Mesendoderm (in vitro differentiated cells): ENCODE results near the gene PPAN.

Source experiments
- DNase-seq: peaks from one replicate; pipeline ENCODE4 v3.0.0; 2013
- H2AK5ac ChIP-seq: 2 replicates; pipeline ENCODE4 v1.6.1; 2013; ENCODE audit warnings: low read length, inconsistent platforms
- H2BK120ac ChIP-seq: 2 replicates; pipeline ENCODE4 v1.6.1; 2013; ENCODE audit warnings: low read depth, mild to moderate bottlenecking, low read length, moderate library complexity, mixed read lengths
- H2BK15ac ChIP-seq: replicated peaks from 2 replicates; pipeline ENCODE4 v1.6.1; 2013; ENCODE audit warnings: low read depth, mild to moderate bottlenecking, moderate library complexity
- H2BK5ac ChIP-seq: 2 replicates; pipeline ENCODE4 v1.6.1; 2013; ENCODE audit warnings: low read length, inconsistent platforms
- H3K18ac ChIP-seq: 2 replicates; pipeline ENCODE4 v1.6.1; 2013; ENCODE audit warnings: mild to moderate bottlenecking, low read length, mixed read lengths
- H3K23ac ChIP-seq: one replicate; pipeline ENCODE4 v1.6.1; 2013; ENCODE audit warnings: low read length
- H3K27ac ChIP-seq: 2 replicates; pipeline ENCODE4 v1.5.1; 2013; ENCODE audit warnings: low read depth, mild to moderate bottlenecking, inconsistent platforms, low read length, moderate library complexity
- H3K27me3 ChIP-seq: 2 replicates; pipeline ENCODE4 v1.6.1; 2013; ENCODE audit warnings: low read length, control low read depth, mild to moderate bottlenecking, inconsistent platforms; ENCODE audit not compliant: insufficient read depth, poor library complexity
- H3K36me3 ChIP-seq: 2 replicates; pipeline ENCODE4 v1.6.1; 2013; ENCODE audit warnings: low read length, inconsistent platforms; ENCODE audit not compliant: control insufficient read depth, insufficient read depth
- H3K4ac ChIP-seq: one replicate; pipeline ENCODE4 v1.6.1; 2013; ENCODE audit warnings: low read depth, mild to moderate bottlenecking, low read length, moderate library complexity
- H3K4me1 ChIP-seq: 2 replicates; pipeline ENCODE4 v1.6.1; 2013; ENCODE audit warnings: low read depth, low read length, inconsistent platforms; ENCODE audit not compliant: control insufficient read depth
- H3K4me2 ChIP-seq: 2 replicates; pipeline ENCODE4 v1.6.1; 2013; ENCODE audit warnings: low read length
- H3K4me3 ChIP-seq: 2 replicates; pipeline ENCODE4 v1.5.1; 2013; ENCODE audit warnings: mild to moderate bottlenecking, low read length
- H3K56ac ChIP-seq: one replicate; pipeline ENCODE4 v1.6.1; 2013; ENCODE audit warnings: low read length
- H3K79me1 ChIP-seq: 2 replicates; pipeline ENCODE4 v1.6.1; 2013; ENCODE audit warnings: low read length, inconsistent platforms
- H3K79me2 ChIP-seq: 2 replicates; pipeline ENCODE4 v1.6.1; 2013; ENCODE audit warnings: mild to moderate bottlenecking, low read length; ENCODE audit not compliant: control insufficient read depth, insufficient read depth
- H3K9ac ChIP-seq: 2 replicates; pipeline ENCODE4 v1.6.1; 2013; ENCODE audit warnings: low read length, inconsistent platforms
- H4K5ac ChIP-seq: one replicate; pipeline ENCODE4 v1.6.1; 2013; ENCODE audit warnings: low read length
- H4K8ac ChIP-seq: one replicate; pipeline ENCODE4 v1.6.1; 2013; ENCODE audit warnings: low read depth, mild to moderate bottlenecking, control low read depth, low read length, moderate library complexity
- WGBS: extraction: QIAGEN DNeasy Blood & Tissue Kit; methylation state at CpG from one replicate; pipeline ENCODE4 v1.1.7; 2013; ENCODE audit warnings: low lambda C conversion rate, missing lambda C conversion rate; ENCODE audit not compliant: insufficient coverage; ENCODE audit errors: extremely low coverage; 5-methylcytosine and 5-hydroxymethylcytosine counted together

Gene PPAN

GRCh38 chr19:10126213-10126639 is 20.1 kb downstream of the PPAN start:
- Histone ChIP-seq H4K5ac (no peak overlapping the region), H3K27ac (no peak overlapping the region), H3K27me3 (no peaks in the 10 kb centered on the region), H3K4me3 (no peak overlapping the region), H2BK15ac (no peak overlapping the region), H4K8ac (no peak overlapping the region), H3K4me1 (no peaks in the 10 kb centered on the region), H3K36me3 (peaks cover 1% of the 10 kb centered on the region), H2BK5ac (no peak overlapping the region), H3K18ac (no peak overlapping the region), H3K23ac (no peak overlapping the region), H3K79me2 (no peaks in the 10 kb centered on the region), H3K79me1 (no peaks in the 10 kb centered on the region), H2AK5ac (no peak overlapping the region), H2BK120ac (no peak overlapping the region), H3K9ac (no peak overlapping the region), H3K4ac (no peak overlapping the region), H3K4me2 (no peak overlapping the region), H3K56ac (no peak overlapping the region)
- no CpG with 5 or more reads among the region's 4 CpGs for WGBS
- DNase-seq: no peak

- Histone ChIP-seq H3K27ac (no peak overlapping the region), H3K79me1 (no peaks in the 10 kb centered on the region), H3K4me2 (no peak overlapping the region), H2BK15ac (no peak overlapping the region), H2BK5ac (no peak overlapping the region), H3K9ac (no peak overlapping the region), H3K27me3 (no peaks in the 10 kb centered on the region), H3K23ac (no peak overlapping the region), H3K4me1 (no peaks in the 10 kb centered on the region), H4K5ac (no peak overlapping the region), H3K4ac (no peak overlapping the region), H3K18ac (no peak overlapping the region), H3K79me2 (no peaks in the 10 kb centered on the region), H2BK120ac (no peak overlapping the region), H4K8ac (no peak overlapping the region), H3K4me3 (no peak overlapping the region), H2AK5ac (no peak overlapping the region), H3K56ac (no peak overlapping the region), H3K36me3 (peaks cover 29% of the 10 kb centered on the region)
- WGBS: no CpG with 5 or more reads among the region's 7 CpGs
- no peak for DNase-seq
Measured at GRCh38 chr19:10132905-10133304, 26.7 kb downstream of the PPAN start.

- H3K23ac ChIP-seq: no peak overlapping the region
- H3K4me3 ChIP-seq: no peak overlapping the region
- H2BK15ac ChIP-seq: no peak overlapping the region
- H4K5ac ChIP-seq: no peak overlapping the region
- DNase-seq: no peak
- no peaks in the 10 kb centered on the region for H3K4me1 ChIP-seq
- H3K27me3 ChIP-seq: no peaks in the 10 kb centered on the region
- H3K9ac ChIP-seq: no peak overlapping the region
- H3K27ac ChIP-seq: no peak overlapping the region
- no peak overlapping the region for H2AK5ac ChIP-seq
- H3K79me1 ChIP-seq: no peaks in the 10 kb centered on the region
- H3K4ac ChIP-seq: no peak overlapping the region
- no peak overlapping the region for H2BK5ac ChIP-seq
- H3K18ac ChIP-seq: no peak overlapping the region
- no peak overlapping the region for H2BK120ac ChIP-seq
- no peak overlapping the region for H3K56ac ChIP-seq
- no peak overlapping the region for H3K4me2 ChIP-seq
- no CpG with 5 or more reads among the region's 11 CpGs for WGBS
- no peaks in the 10 kb centered on the region for H3K79me2 ChIP-seq
- peaks cover 36% of the 10 kb centered on the region for H3K36me3 ChIP-seq
- no peak overlapping the region for H4K8ac ChIP-seq
Measured at GRCh38 chr19:10133596-10133995, 27.4 kb downstream of the PPAN start.

- Histone ChIP-seq H3K27me3 (no peaks in the 10 kb centered on the region), H2BK15ac (no peak overlapping the region), H3K4me2 (no peak overlapping the region), H3K18ac (no peak overlapping the region), H3K4me3 (no peak overlapping the region), H2BK120ac (no peak overlapping the region), H3K79me1 (no peaks in the 10 kb centered on the region), H4K8ac (no peak overlapping the region), H3K36me3 (peaks cover 38% of the 10 kb centered on the region), H2BK5ac (no peak overlapping the region), H3K9ac (no peak overlapping the region), H3K56ac (no peak overlapping the region), H3K79me2 (no peaks in the 10 kb centered on the region), H2AK5ac (no peak overlapping the region), H3K4me1 (no peaks in the 10 kb centered on the region), H4K5ac (no peak overlapping the region), H3K27ac (no peak overlapping the region), H3K23ac (no peak overlapping the region), H3K4ac (no peak overlapping the region)
- WGBS: no CpG with 5 or more reads among the region's 9 CpGs
- no peak for DNase-seq
Measured at GRCh38 chr19:10134040-10134439, 27.9 kb downstream of the PPAN start.

GRCh38 chr19:10135551-10136334 is 29.6 kb downstream of the PPAN start:
- H3K4me1 ChIP-seq: no peaks in the 10 kb centered on the region
- H2BK120ac ChIP-seq: no peak overlapping the region
- no peak overlapping the region for H3K27ac ChIP-seq
- no peak overlapping the region for H3K18ac ChIP-seq
- no peak overlapping the region for H3K9ac ChIP-seq
- no peak overlapping the region for H2BK15ac ChIP-seq
- H3K56ac ChIP-seq: no peak overlapping the region
- no peak overlapping the region for H3K23ac ChIP-seq
- H3K79me2 ChIP-seq: no peaks in the 10 kb centered on the region
- no peak overlapping the region for H3K4me3 ChIP-seq
- no peak overlapping the region for H2BK5ac ChIP-seq
- H4K8ac ChIP-seq: no peak overlapping the region
- H3K36me3 ChIP-seq: peaks cover 38% of the 10 kb centered on the region
- no peak overlapping the region for H2AK5ac ChIP-seq
- whole genome bisulfite sequencing: no CpG with 5 or more reads among the region's 39 CpGs
- H3K4me2 ChIP-seq: no peak overlapping the region
- no peak overlapping the region for H3K4ac ChIP-seq
- no peak for DNase-seq
- H3K79me1 ChIP-seq: no peaks in the 10 kb centered on the region
- H3K27me3 ChIP-seq: no peaks in the 10 kb centered on the region
- no peak overlapping the region for H4K5ac ChIP-seq

- Histone ChIP-seq H4K5ac (no peak overlapping the region), H2AK5ac (no peak overlapping the region), H2BK5ac (no peak overlapping the region), H3K4me2 (no peak overlapping the region), H4K8ac (no peak overlapping the region), H3K36me3 (peaks cover 43% of the 10 kb centered on the region), H3K79me1 (no peaks in the 10 kb centered on the region), H2BK15ac (no peak overlapping the region), H3K18ac (no peak overlapping the region), H3K4me3 (no peak overlapping the region), H3K23ac (no peak overlapping the region), H3K9ac (no peak overlapping the region), H3K27ac (no peak overlapping the region), H3K56ac (no peak overlapping the region), H3K27me3 (no peaks in the 10 kb centered on the region), H3K4ac (no peak overlapping the region), H3K4me1 (no peaks in the 10 kb centered on the region), H3K79me2 (no peaks in the 10 kb centered on the region), H2BK120ac (no peak overlapping the region)
- no peak for DNase-seq
- no CpG with 5 or more reads among the region's 14 CpGs for WGBS
Measured at GRCh38 chr19:10136936-10137335, 30.8 kb downstream of the PPAN start.
